Adipose tissue (tissue), 3 donors: Measurements from ENCODE around the gene KIF11. TPM values are rescaled to one million over a fixed set of nuclear protein-coding genes. Genes with fewer than 3 reads are reported as not detected.
"Not testable (repeated sequence)": the region's sequence is repeated elsewhere in the genome, so short reads cannot be mapped to it uniquely, and the experiment has no call there.

Experiments used
- H3K27ac ChIP-seq: one replicate; pipeline ENCODE4 v1.5.1; 2013; ENCODE audit warnings: low read depth, low read length
- WGBS, 3 donors: extraction: QIAGEN DNeasy Blood & Tissue Kit; methylation state at CpG; one replicate each; pipeline ENCODE4 v1.1.7; 2013; 5-methylcytosine and 5-hydroxymethylcytosine counted together
- polyA plus RNA-seq, 3 donors: library from polyadenylated mRNA; stranded (reverse); fragments of 200-250 nt; gene quantifications; one replicate each; pipeline ENCODE4 v1.2.3, GENCODE V29; 2013
- donor health status: healthy with polysubstance abuse.
- donor health status: Bipolar disorder and iron deficiency.
- donor health status: healthy.

Gene KIF11
- polyA plus RNA-seq, result under 1 TPM; 0.25 to 0.45 (median 0.37) TPM

- peak within 1 kb of the TSS; percentile 88 for H3K27ac ChIP-seq
- WGBS, 3 donors, result 0 to 1% (median 0%) methylated on average over 60 to 61 of the region's 61 CpGs
Measured at GRCh38 chr10:92592761-92593618, at the start of gene KIF11. Gene KIF11 (plus strand): TSS chr10:92593130. CDS start chr10:92593376, 246 bp downstream.

DNA sequence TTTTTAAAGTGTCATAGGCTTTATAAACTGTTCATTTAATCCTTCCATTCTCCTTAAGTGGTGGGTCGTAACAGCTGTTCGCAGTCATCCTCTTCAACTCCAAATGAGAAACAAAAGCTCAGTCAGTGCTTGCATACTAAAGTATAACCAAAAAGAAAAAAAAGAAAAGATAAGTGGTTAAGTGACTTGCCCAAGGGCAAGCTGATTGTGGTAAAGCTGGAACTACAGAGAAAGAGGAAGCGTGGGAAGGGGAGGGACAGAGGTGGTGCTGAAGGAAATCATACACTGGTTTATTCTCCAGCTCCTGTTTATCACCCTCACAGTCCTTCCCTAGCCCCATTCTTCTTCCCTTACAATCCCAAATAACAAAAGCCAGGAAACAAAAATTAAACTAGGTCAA, 48.6 kb upstream of the KIF11 start:
- 48 to 64% (median 58%) methylated on average over 3 of the region's 3 CpGs for WGBS, 3 donors
- no peak overlapping the region for H3K27ac ChIP-seq

DNA sequence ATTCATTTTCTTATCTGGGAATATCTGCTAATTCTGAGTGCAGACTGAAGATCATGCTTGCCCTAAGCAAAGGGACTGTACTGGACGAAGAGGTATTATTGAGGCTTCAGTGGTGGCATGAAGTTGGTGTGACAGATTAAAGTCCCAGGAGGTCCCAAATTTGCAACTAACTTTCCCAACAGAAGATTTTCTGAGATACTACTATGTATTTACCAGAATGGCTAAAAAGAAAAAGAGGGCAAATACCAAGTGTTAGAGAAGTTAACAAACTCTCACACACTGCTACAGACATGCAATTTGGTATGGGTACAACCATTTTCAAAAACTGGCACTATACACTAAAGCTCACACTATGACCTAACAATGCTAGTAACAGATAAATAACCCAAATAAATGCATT, 47.4 kb upstream of the KIF11 start:
- 88 to 97% (median 90%) methylated on average over 1 of the region's 1 CpG for WGBS, 3 donors

DNA sequence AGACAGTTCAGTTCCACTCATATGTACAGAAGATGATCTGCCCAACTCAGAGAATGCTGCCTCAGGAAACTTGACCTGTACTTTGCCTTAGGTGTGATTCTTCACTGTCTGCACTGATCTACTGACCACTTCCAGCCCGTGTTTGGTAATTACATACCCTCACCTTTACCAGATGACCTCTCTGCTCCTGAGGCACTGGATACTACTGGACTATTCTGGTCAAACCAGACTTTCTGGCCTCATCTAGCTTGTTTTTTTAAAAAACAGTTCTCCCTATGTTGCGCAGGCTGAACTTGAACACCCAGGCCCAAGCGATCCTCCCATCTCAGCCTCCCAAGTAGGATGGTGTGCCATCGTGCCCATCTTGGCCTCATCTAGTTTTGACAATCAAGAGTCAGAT, 45.3 kb upstream of the KIF11 start:
- WGBS, 3 donors, result 87 to 91% (median 89%) methylated on average over 4 of the region's 4 CpGs
- no peak overlapping the region for H3K27ac ChIP-seq

More for the DNA sequence above, 47.4 kb upstream of the KIF11 start:
- H3K27ac ChIP-seq, result no peak overlapping the region

DNA sequence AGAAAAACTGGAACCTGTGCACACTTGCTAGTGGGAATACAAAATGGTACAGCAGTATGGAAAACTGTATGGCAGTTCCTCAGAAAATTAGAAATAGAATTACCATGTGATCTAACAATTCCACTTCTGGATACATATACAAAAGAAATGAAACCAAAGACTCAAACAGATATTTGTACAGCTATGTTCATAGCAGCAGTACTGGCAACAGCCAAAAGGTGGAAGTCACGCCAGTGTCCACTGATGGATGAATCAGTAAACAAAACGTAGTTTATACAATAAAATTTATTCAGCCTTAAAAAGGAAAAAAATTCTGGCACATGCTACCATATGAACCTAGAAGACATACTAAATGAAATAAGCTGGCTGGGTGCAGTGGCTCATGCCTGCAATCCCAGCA, 42.0 kb upstream of the KIF11 start:
- H3K27ac ChIP-seq, result no peak overlapping the region
- 64 to 91% (median 65%) methylated on average over 2 of the region's 2 CpGs for WGBS, 3 donors

- H3K27ac ChIP-seq, result no peak overlapping the region
- 83 to 98% (median 95%) methylated on average over 5 of the region's 5 CpGs for WGBS, 3 donors
Measured at GRCh38 chr10:92552310-92552709, 40.6 kb upstream of the KIF11 start.

- 96 to 100% (median 100%) methylated on average over 2 of the region's 2 CpGs for WGBS, 3 donors
- H3K27ac ChIP-seq, result no peak overlapping the region
Measured at GRCh38 chr10:92553959-92554358, 39.0 kb upstream of the KIF11 start.

DNA sequence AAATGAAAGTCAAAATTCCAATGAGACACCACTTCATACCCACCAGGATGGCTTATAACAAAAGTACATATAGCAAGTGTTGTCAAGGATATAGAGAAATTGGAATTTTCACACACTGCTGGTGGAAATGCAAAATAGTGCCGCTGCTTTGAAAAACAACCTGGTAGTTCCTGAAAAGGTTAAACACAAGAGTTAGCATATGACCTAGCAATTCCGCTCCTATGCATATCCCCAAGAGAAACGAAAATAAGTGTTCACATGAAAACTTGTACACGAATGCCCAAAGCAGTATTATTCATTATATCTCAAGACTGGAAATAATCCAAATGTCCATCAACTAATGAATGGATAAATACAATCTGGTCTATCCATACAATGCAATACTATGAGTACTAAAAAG, 33.9 kb upstream of the KIF11 start:
- no peak overlapping the region for H3K27ac ChIP-seq
- WGBS, 3 donors, result 95 to 97% (median 96%) methylated on average over 4 of the region's 4 CpGs

DNA sequence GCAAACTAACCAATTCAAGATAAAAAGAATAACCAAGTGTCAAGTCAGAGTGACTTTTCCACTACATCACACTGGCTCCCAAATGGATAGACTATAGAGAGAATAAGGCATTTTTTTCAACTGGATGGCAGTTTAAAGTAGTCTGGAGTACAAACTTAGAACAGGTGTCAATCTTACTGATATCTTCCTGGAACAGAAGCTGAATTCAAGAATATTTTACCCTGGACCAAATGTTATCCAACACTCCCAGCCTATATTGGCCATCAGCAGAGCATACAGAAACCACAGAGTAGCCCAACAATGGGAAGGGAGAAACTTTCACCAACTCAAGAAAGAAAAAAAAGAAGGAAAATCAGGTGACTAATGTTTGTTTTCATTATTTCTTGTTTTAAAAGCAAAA, 30.5 kb upstream of the KIF11 start:
- H3K27ac ChIP-seq, result no peak overlapping the region

DNA sequence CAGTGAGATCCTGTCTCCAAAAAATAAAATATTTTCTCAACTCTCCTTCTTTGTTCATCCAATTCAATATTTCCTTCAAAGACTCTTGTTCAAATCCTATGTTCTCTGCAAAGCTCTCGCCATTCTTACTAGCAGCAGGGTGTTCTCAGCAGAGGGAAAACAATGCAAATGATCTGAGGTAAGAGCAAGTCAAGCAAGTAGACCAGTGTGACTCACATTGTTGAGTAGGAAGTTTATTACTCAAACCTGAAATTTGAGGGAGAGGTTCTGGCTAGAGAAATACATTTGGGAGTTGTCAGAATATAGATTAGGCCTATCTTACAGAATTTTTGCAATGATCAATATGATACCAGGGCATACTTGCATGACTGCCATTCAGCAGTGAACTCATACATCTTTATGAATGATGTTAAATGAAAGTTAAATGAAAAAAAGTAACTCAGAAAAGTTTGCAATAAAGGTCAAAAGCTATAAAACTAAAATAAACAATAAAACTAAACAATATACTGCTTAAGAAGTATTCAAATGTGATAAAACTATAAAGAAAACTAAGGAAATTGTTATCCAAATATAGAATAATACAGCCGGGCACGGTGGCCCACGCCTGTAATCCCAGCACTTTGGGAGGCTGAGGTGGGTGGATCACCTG, 24.9 kb upstream of the KIF11 start:
- 89 to 94% (median 90%) methylated on average over 4 of the region's 4 CpGs for WGBS, 3 donors
- no peak overlapping the region for H3K27ac ChIP-seq

GRCh38 chr10:92569071-92569470, 23.9 kb upstream of the KIF11 start:
- H3K27ac ChIP-seq, result no peak overlapping the region
- whole genome bisulfite sequencing, 3 donors, result 71 to 87% (median 86%) methylated on average over 2 of the region's 2 CpGs

DNA sequence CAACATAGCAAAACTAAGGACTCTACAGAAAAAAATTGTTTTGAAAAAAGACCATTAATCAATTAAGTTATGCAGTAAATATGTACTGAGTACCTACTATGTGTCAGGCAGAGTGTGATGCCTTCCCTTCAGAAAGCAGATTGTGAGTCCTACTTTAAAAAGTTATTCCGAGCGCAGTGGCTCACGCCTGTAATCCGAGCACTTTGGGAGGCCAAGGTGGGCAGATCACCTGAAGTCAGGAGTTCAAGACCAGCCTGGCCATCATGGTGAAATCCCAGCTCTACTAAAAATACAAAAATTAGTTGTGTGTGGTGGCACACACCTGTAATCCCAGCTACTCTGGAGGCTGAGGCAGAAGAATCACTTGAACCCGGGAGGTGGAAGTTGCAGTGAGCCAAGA, 23.3 kb upstream of the KIF11 start:
- 93 to 97% (median 95%) methylated on average over 5 of the region's 5 CpGs for WGBS, 3 donors
- not testable (repeated sequence) for H3K27ac ChIP-seq

DNA sequence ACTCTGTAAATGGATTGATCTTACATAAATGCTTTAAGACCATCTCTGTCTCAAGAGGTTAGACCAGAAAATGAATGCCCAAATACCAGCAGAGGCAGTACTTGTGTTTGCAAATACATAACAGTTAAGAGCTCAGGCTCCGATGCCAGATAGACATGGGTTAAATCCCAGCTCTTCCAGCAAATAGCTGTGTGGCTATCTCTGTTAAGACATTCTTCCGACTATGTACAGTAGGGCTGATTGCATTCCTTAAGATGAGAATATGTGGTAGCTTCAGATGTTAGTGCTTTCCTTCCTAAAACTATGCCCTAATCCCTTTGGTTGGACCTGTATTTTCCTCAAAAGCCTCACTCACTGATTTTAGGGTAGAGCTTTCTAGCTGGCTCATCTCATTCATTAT, 21.3 kb upstream of the KIF11 start:
- WGBS, 3 donors, result 30 to 74% (median 70%) methylated on average over 2 of the region's 2 CpGs
- H3K27ac ChIP-seq, result no peak overlapping the region

DNA sequence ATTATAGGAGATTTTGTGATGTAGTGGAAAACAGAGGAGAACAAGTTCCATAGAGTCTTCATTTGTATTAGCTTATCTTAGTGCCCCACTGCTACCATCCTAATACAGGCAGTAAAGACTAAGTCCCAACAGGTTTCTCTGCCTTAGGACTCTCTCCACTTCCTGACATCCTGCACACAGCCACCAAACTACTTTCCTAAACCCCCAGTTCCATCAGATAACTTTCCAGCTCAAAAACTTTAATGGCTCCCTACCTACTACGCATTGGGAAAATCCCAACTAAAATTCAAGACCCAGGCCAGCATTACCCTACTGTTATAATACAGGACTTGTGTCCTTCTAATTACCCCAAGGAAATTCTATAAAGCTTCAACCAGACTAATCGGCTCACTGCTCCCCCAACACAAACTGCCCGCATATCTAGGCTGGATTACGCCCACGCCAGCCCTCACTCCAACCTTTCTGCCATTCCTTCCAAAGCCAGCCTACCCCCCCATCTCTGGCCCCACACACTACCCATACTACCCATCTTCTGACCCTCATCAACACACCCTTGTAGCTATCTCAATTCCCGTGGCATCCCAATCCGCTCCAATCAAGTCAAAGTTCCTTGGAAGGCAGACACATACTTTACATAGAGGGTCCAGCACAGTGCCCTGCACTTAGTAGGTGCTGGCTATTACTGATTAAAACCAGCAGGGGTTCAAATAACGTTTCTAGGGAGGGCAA, 20.4 kb upstream of the KIF11 start:
- WGBS, 3 donors, result 46 to 70% (median 61%) methylated on average over 8 of the region's 8 CpGs
- no peak overlapping the region for H3K27ac ChIP-seq

DNA sequence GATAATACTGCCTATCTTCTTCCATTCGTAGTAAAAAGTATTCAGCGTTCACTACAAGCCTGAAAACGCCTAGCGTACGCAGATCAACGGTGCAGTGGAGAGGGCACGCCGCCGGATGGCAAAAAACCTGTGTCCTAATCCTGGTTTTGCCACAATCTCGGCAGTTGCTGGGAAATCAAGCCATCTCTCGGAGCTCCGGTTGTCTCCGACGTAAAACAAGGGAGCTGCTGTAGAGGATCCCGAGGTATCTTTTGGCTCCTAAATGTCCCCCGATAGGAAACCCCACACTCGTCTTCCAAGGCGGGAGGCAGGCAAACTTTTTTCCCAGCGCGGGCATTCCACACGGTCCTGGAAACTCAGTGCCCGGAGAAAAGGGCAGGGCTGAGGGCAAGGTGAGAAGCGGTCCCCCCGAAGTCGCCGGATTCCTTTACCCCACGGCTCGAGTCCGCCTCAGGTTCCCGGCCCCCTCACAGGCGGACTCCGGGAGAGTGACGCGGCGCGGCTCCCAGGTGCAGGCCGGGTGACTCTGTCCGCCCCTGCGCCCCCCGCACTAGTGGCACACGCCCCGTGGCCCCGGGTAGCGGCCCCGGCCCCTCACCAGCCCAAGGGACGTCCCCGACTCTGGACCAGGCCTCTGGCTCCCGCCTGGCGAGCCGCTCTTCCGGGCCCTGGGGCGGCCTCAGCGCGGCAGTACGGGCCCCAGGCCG, 19.7 kb upstream of the KIF11 start:
- 0 to 1% (median 1%) methylated on average over 42 to 56 of the region's 56 CpGs for WGBS, 3 donors
- H3K27ac ChIP-seq, result no peak overlapping the region

- WGBS, 3 donors, result 0 to 1% (median 0%) methylated on average over 77 to 80 of the region's 80 CpGs
- no peak within 1 kb of the TSS for H3K27ac ChIP-seq
Measured at GRCh38 chr10:92573798-92574547, 19.0 kb upstream of the KIF11 start, which contains the start of gene IDE. Gene IDE (minus strand): TSS chr10:92574093. CDS start chr10:92574019, 74 bp downstream.

GRCh38 chr10:92574548-92575261, 18.2 kb upstream of the KIF11 start:
- 4 to 9% (median 9%) methylated on average over 22 of the region's 22 CpGs for WGBS, 3 donors
- no peak overlapping the region for H3K27ac ChIP-seq
